Measurements from ENCODE around the gene POLK.

GRCh38 chr5:75509956-75510355 lies 1.7 kb upstream of the POLK start:
- TF ChIP-seq CTCF (IDR thresholded peaks at IDR 0.05; ENCODE audit: insufficient read depth, low read depth, low read length) (no peak), EZH2 (IDR thresholded peaks at IDR 0.05; ENCODE audit: insufficient read depth, low read length) (no peak)

Data from astrocyte (in vitro differentiated cells and primary cell).